Lower leg skin (tissue), 3 donors: Measurements from ENCODE around the gene KLK8.

Experiments
- POLR2A ChIP-seq, 2 donors: fragments of 450-650 bp; IDR thresholded peaks; one replicate each; pipeline ENCODE4 v1.6.1; 2016 to 2017; ENCODE audit warnings: antibody characterized with exemption in 2 of 2, mild to moderate bottlenecking in 1 of 2, moderate library complexity in 1 of 2
- TF ChIP-seq, protein P1 (sequence below), 3 donors: fragments of 450-650 bp; IDR thresholded peaks; one replicate each; pipeline ENCODE4 v1.5.1; 2016; ENCODE audit warnings: antibody characterized with exemption in 3 of 3, mild to moderate bottlenecking in 3 of 3, moderate library complexity in 2 of 3

DNA sequence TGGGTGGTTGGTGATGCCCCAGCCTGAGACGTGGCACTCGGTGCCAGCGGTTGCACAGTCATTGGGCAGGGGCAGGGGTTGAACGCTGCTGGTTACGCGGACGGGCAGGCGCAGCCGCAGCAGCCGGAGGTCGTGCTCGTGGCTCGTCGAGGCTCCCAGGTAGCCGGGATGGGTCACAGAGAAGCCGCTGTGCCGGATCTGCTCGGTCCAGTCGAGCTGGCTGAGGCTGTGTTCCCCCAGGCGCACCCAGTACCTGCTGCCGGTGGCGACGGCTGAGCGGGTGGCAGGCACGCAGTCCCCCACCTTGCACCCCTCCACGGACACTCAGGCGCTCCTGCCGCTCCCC, 30.4 kb upstream of the KLK8 start:
- TF ChIP-seq, protein P1, sequence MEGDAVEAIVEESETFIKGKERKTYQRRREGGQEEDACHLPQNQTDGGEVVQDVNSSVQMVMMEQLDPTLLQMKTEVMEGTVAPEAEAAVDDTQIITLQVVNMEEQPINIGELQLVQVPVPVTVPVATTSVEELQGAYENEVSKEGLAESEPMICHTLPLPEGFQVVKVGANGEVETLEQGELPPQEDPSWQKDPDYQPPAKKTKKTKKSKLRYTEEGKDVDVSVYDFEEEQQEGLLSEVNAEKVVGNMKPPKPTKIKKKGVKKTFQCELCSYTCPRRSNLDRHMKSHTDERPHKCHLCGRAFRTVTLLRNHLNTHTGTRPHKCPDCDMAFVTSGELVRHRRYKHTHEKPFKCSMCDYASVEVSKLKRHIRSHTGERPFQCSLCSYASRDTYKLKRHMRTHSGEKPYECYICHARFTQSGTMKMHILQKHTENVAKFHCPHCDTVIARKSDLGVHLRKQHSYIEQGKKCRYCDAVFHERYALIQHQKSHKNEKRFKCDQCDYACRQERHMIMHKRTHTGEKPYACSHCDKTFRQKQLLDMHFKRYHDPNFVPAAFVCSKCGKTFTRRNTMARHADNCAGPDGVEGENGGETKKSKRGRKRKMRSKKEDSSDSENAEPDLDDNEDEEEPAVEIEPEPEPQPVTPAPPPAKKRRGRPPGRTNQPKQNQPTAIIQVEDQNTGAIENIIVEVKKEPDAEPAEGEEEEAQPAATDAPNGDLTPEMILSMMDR (IDR thresholded peaks at IDR 0.05), result no peak
- TF ChIP-seq POLR2A (IDR thresholded peaks at IDR 0.05), result no peak
